HCT116 (cell line): ENCODE results near the gene ABHD4. TPM values are rescaled to one million over a fixed set of nuclear protein-coding genes. Genes with fewer than 3 reads are reported as not detected.

Experiments
- ATAC-seq: fragments of 200-7000 bp; cut with Tn5 transposase; 2 replicates; pipeline ENCODE4 v1.9.1; 2020; ENCODE audit warnings: mild to moderate bottlenecking, moderate library complexity
- BruUV-seq: library from RNA; stranded (reverse); fragments of 400-500 nt; replicated peaks from 2 replicates; lab custom pipeline; 2021; lab: Mats Ljungman, UMichigan
- CTCF ChIA-PET: fragments of 300-600 bp; sonication (Branson Sonifier 250); formaldehyde crosslinking; loops from one replicate; lab custom pipeline; 2021; ENCODE audit warnings: antibody characterized with exemption; lab: Charles Lee
- POLR2A ChIA-PET: fragments of 300-600, 350-600 bp; sonication (Branson Sonifier 250); formaldehyde crosslinking; loops from one replicate; lab custom pipeline; 2021; ENCODE audit warnings: antibody characterized with exemption; lab: Charles Lee
- RAD21 ChIA-PET, 2 experiments: fragments of 300-600 bp; sonication (Branson Sonifier 250); formaldehyde crosslinking; loops; one replicate each; lab custom pipeline; 2023; ENCODE audit warnings: low total read pairs in 2 of 2; ENCODE audit not compliant: uncharacterized antibody in 2 of 2, unreplicated experiment in 2 of 2, low non-redundant PET in 1 of 2; lab: Charles Lee
- DNase-seq: peaks from one replicate; pipeline ENCODE4 v3.0.0-alpha.2; 2010; ENCODE audit warnings: low read depth, low spot score
- H2AFZ ChIP-seq: fragments of 200-600 bp; shearing (Covaris generic), sonication (generic); 2 replicates; pipeline ENCODE4 v1.6.1; 2017; ENCODE audit warnings: low read depth, mixed run types, mixed read lengths, antibody characterized with exemption, low read length; ENCODE audit not compliant: poor library complexity, severe bottlenecking
- H3K27ac ChIP-seq: 2 replicates; pipeline ENCODE4 v1.5.1; 2012; ENCODE audit warnings: low read depth, low read length
- H3K27me3 ChIP-seq: fragments of 200-600 bp; sonication (generic); 2 replicates; pipeline ENCODE4 v1.6.1; 2016; ENCODE audit warnings: mixed run types, low read length, mixed read lengths; ENCODE audit not compliant: insufficient read depth
- H3K36me3 ChIP-seq, 2 experiments: fragments of 200-500 bp in 1 of 2; fragments of 200-600 bp in 1 of 2; sonication (Bioruptor generic) in 1 of 2; sonication (generic) in 1 of 2; 2 replicates each; pipeline versions ENCODE4 v1.5.1 to v1.6.1; 2014 to 2016; ENCODE audit warnings: low read length in 2 of 2, inconsistent platforms in 1 of 2, mixed read lengths in 1 of 2, mixed run types in 1 of 2; ENCODE audit not compliant: insufficient read depth in 2 of 2, control insufficient read depth in 1 of 2
- H3K4me1 ChIP-seq, 2 experiments: fragments of 200-600 bp in 1 of 2; sonication (generic) in 1 of 2; 2 replicates each; pipeline versions ENCODE4 v1.5.1 to v1.6.1; 2012 to 2017; ENCODE audit warnings: low read length in 2 of 2, inconsistent platforms in 1 of 2, mild to moderate bottlenecking in 1 of 2, mixed read lengths in 1 of 2, mixed run types in 1 of 2, moderate library complexity in 1 of 2; ENCODE audit not compliant: insufficient read depth in 2 of 2, control insufficient read depth in 1 of 2
- H3K4me2 ChIP-seq: fragments of 200-600 bp; sonication (generic); 2 replicates; pipeline ENCODE4 v1.6.1; 2017; ENCODE audit warnings: mixed run types, low read length, mixed read lengths
- H3K4me3 ChIP-seq, 2 experiments: fragments of 200-600 bp in 1 of 2; sonication (generic) in 1 of 2; replicated peaks in 1 of 2; 2 replicates each; pipeline ENCODE4 v1.5.1; 2011 to 2016; ENCODE audit warnings: low read length in 2 of 2, control low read depth in 1 of 2, low read depth in 1 of 2, mild to moderate bottlenecking in 1 of 2, mixed read lengths in 1 of 2, mixed run types in 1 of 2
- H3K79me2 ChIP-seq: fragments of 200-600 bp; sonication (generic); 2 replicates; pipeline ENCODE4 v1.6.1; 2017; ENCODE audit warnings: mild to moderate bottlenecking, mixed run types, low read length, moderate library complexity, mixed read lengths; ENCODE audit not compliant: insufficient read depth
- H3K9ac ChIP-seq: fragments of 200-600 bp; sonication (generic); 2 replicates; pipeline ENCODE4 v1.6.1; 2016; ENCODE audit warnings: low read length, mixed read lengths
- H3K9me2 ChIP-seq: fragments of 200-600 bp; sonication (generic), shearing (Covaris generic); 2 replicates; pipeline ENCODE4 v1.6.1; 2017; ENCODE audit warnings: mixed run types, mild to moderate bottlenecking, moderate library complexity; ENCODE audit not compliant: insufficient read depth
- H3K9me3 ChIP-seq, 2 experiments: fragments of 200-500 bp in 1 of 2; fragments of 200-600 bp in 1 of 2; sonication (Bioruptor generic) in 1 of 2; sonication (generic) in 1 of 2; 2 replicates each; pipeline ENCODE4 v1.6.1; 2014 to 2017; ENCODE audit warnings: low read length in 2 of 2, mixed read lengths in 2 of 2, inconsistent platforms in 1 of 2, low read depth in 1 of 2, mild to moderate bottlenecking in 1 of 2, mixed run types in 1 of 2, moderate library complexity in 1 of 2; ENCODE audit not compliant: control insufficient read depth in 1 of 2, insufficient read depth in 1 of 2
- H4K20me1 ChIP-seq: fragments of 200-600 bp; sonication (generic), shearing (Covaris generic); 2 replicates; pipeline ENCODE4 v1.6.1; 2017; ENCODE audit warnings: mixed run types, mild to moderate bottlenecking, moderate library complexity; ENCODE audit not compliant: insufficient read depth
- CBX3 ChIP-seq: IDR thresholded peaks from 2 replicates; pipeline ENCODE4 v1.6.1; 2012; ENCODE audit warnings: low read depth
- ELF1 ChIP-seq: IDR thresholded peaks from 2 replicates; pipeline ENCODE4 v1.6.1; 2012; ENCODE audit warnings: low read depth, borderline replicate concordance
- EZH2 ChIP-seq: fragments of 200-600 bp; sonication (generic); IDR thresholded peaks from 2 replicates; pipeline ENCODE4 v1.6.1; 2017; ENCODE audit warnings: antibody characterized with exemption, mixed run types
- JUND ChIP-seq: IDR thresholded peaks from 2 replicates; pipeline ENCODE4 v1.6.1; 2012
- SIN3A ChIP-seq: IDR thresholded peaks from 2 replicates; pipeline ENCODE4 v1.6.1; 2012; ENCODE audit warnings: low read depth
- SP1 ChIP-seq: IDR thresholded peaks from 2 replicates; pipeline ENCODE4 v1.6.1; 2012; ENCODE audit warnings: low read depth
- TCF7L2 ChIP-seq: IDR thresholded peaks from 2 replicates; pipeline ENCODE4 v1.7.0; 2011; ENCODE audit warnings: borderline replicate concordance, inconsistent platforms; ENCODE audit not compliant: insufficient read depth, insufficient read length; ENCODE audit errors: extremely low read depth
- YY1 ChIP-seq: IDR thresholded peaks from 2 replicates; pipeline ENCODE4 v1.6.1; 2011; ENCODE audit warnings: low read length, low read depth, moderate library complexity, mild to moderate bottlenecking; ENCODE audit not compliant: insufficient replicate concordance; ENCODE audit errors: extremely low read depth
- ZNF274 ChIP-seq: fragments of 200-500 bp; sonication (Bioruptor generic); IDR thresholded peaks from 2 replicates; pipeline ENCODE4 v1.6.1; 2014; ENCODE audit warnings: mild to moderate bottlenecking, low read depth, low read length, inconsistent platforms
- intact Hi-C: fragments of 100-400 bp; cut with micrococcal nuclease; formaldehyde crosslinking; loops from 2 replicates; pipeline ENCODE4 v1.10.0; 2022
- total RNA-seq: library from RNA; stranded (reverse); gene quantifications from one replicate; pipeline ENCODE4 v1.2.1, GENCODE V29; 2021; ENCODE audit not compliant: unreplicated experiment
- TF ChIP-seq, protein P1 (sequence below): IDR thresholded peaks from 2 replicates; pipeline ENCODE4 v1.6.1; 2012
- TF ChIP-seq, protein P2 (sequence below), 3 experiments: fragments of 200-600 bp in 1 of 3; sonication (generic) in 1 of 3; IDR thresholded peaks in 2 of 3; conservative IDR thresholded peaks in 1 of 3; 2 replicates each; pipeline ENCODE4 v1.5.1; 2012 to 2017; ENCODE audit warnings: low read depth in 2 of 3, low read length in 2 of 3, antibody characterized with exemption in 1 of 3, borderline replicate concordance in 1 of 3, control low read depth in 1 of 3, mild to moderate bottlenecking in 1 of 3, mixed read lengths in 1 of 3, mixed run types in 1 of 3, moderate library complexity in 1 of 3; ENCODE audit not compliant: insufficient read depth in 1 of 3

Gene ABHD4
- total RNA-seq, 1 experiment from 2014 or later, result 9.4 TPM

DNA sequence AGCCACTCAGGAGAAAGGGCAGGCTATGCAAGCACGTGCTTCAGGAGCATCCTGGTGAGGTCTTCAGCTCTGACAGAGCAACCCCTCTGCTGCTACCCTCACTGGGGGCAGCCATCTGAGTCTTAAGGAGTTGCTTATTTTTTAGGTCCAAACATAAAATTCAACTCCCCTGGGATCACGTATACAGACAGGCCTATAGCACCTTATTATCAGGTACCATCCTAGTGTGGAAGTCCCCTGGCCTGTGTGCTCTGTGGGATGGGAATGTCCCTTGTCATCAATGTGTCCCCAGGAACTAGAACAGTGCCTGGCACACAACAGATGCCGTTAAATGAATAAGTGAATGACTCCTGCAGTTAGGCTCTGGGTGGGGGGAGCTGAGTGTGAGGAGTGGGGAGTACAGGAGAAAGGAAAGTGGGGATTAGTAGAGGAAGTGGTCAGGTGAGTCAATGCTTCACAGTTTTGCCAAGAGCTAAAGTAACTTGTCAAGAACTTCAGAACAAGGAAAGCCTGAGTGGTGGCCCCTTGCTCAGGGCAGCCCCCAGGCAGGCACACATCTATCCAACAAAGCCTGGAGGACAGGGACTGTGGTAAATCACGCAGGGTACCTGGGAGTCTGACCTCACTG is 42.6 kb upstream of the ABHD4 start:
- no peak overlapping the region for H2AFZ ChIP-seq
- ChIA-PET CTCF (interaction anchor here (0.9 to 2.1 kb wide), 5 partner anchors 10 to 166 kb away, joined by 3 to 12 read pairs (median 4); no protein-coding TSS in a partner anchor), POLR2A (interaction anchor here (1.0 to 2.2 kb wide), 2 partner anchors 49 to 96 kb away, joined by 3 to 6 read pairs; no protein-coding TSS in a partner anchor), RAD21 (no interaction called here)
- no peak overlapping the region for H3K9ac ChIP-seq
- no TSS peak for BruUV-seq
- no peak overlapping the region for H3K4me3 ChIP-seq
- DNase-seq (no peak), ATAC-seq (no peak)
- H3K4me1 ChIP-seq, result peaks cover 5 to 24% of the 10 kb centered on the region in 2 experiments
- no peaks in the 10 kb centered on the region for H3K9me3 ChIP-seq
- no peaks in the 10 kb centered on the region for H3K36me3 ChIP-seq
- TF ChIP-seq SP1, result no peak
- no peak for TF ChIP-seq YY1
- TF ChIP-seq, protein P1, sequence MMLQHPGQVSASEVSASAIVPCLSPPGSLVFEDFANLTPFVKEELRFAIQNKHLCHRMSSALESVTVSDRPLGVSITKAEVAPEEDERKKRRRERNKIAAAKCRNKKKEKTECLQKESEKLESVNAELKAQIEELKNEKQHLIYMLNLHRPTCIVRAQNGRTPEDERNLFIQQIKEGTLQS, result no peak
- H3K9me2 ChIP-seq, result no peaks in the 10 kb centered on the region
- no peak overlapping the region for H3K4me2 ChIP-seq
- H3K27ac ChIP-seq, result no peak overlapping the region
- intact Hi-C loops, result loop anchor here (2.0 to 5.0 kb wide), 3 partner anchors 267 to 502 kb away; partner anchors contain the start of genes AJUBA and CDH24
- no peaks in the 10 kb centered on the region for H4K20me1 ChIP-seq
- H3K27me3 ChIP-seq, result no peaks in the 10 kb centered on the region
- H3K79me2 ChIP-seq, result no peaks in the 10 kb centered on the region

DNA sequence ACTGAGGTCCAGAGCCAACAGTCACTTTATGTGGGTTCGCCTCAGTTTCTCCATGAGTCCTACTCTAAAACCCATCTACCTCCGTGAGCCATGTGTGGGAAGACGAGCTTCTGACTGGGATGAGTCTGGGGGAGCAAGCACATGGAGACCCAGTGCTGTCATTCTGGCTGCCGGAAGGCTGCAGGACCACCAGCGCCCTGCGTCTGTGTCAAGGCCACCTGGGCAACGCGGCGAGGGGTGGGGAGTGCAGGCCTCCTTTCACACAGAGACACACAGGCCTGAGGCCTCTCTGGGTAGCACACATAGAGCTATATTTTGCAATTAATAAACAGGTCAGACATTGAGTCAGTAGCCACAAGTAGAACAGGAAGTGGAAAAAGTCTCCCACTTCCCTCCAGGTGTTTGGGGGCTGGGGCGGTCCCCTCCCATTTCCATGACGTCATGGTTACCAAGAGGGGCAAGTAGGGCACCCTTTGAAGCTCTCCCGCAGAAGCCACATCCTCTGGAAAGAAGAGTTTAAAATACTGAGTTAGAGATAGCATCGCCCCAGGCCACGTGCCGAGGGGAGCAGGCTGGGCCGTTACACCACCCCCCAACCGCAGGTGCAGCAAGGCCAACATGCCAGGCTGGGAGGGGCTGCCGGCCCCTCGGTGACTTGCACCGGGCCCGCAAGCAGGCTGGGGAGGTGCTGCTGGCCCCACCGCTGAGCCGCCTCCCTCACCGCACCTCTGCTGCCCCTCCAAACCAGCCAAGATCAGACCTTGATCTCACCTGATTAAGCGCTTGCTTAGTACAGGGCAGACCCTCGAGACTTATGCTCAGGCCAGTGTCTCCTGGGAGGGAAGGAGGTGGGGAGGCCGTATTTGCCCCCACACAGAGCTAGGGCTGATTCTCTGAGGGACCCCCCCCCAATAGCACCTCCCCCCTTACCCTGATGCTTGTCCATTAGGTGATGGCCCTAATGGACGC is 41.8 kb upstream of the ABHD4 start:
- CTCF ChIA-PET, result interaction anchor here (0.7 to 2.1 kb wide), 9 partner anchors 9 to 512 kb away, joined by 3 to 12 read pairs (median 3); partner anchors contain the start of gene LRP10
- 0 out of 4 replicates have a peak overlapping the region, but pooled peaks of 1 of the 2 experiments have one; percentile 23 for H3K4me3 ChIP-seq
- intact Hi-C loops, result loop anchor here (2.0 to 5.0 kb wide), 3 partner anchors 266 to 501 kb away; partner anchors contain the start of genes AJUBA and CDH24
- H4K20me1 ChIP-seq, result no peaks in the 10 kb centered on the region
- H2AFZ ChIP-seq, result peak overlapping the region; percentile 95
- H3K9me3 ChIP-seq, result no peaks in the 10 kb centered on the region
- no peak for DNase-seq
- ATAC-seq, result peak; percentile 16
- peak overlapping the region; percentile 70 for H3K4me2 ChIP-seq
- no peak overlapping the region for H3K27ac ChIP-seq
- BruUV-seq, result no TSS peak
- H3K9ac ChIP-seq, result peak overlapping the region; percentile 38; the same call in 1 of the 2 replicates
- RAD21 ChIA-PET, result interaction anchor here in 1 of 2 experiments (0.7 to 0.8 kb wide), 2 partner anchors 97 to 323 kb away, joined by 3 read pairs; no protein-coding TSS in a partner anchor
- no peaks in the 10 kb centered on the region for H3K36me3 ChIP-seq
- POLR2A ChIA-PET, result interaction anchor here (1.0 to 2.2 kb wide), 2 partner anchors 49 to 95 kb away, joined by 3 to 6 read pairs; no protein-coding TSS in a partner anchor
- no peaks in the 10 kb centered on the region for H3K79me2 ChIP-seq
- H3K4me1 ChIP-seq, result peaks cover 5 to 24% of the 10 kb centered on the region in 2 experiments
- H3K27me3 ChIP-seq, result no peaks in the 10 kb centered on the region
- no peaks in the 10 kb centered on the region for H3K9me2 ChIP-seq
- TF ChIP-seq EZH2 (no peak), ZNF274 (no peak), SP1 (no peak), ELF1 (no peak), YY1 (no peak), CBX3 (no peak), JUND (no peak), TCF7L2 (no peak), SIN3A (no peak)
- TF ChIP-seq, protein P1, result no peak
- TF ChIP-seq, protein P2, sequence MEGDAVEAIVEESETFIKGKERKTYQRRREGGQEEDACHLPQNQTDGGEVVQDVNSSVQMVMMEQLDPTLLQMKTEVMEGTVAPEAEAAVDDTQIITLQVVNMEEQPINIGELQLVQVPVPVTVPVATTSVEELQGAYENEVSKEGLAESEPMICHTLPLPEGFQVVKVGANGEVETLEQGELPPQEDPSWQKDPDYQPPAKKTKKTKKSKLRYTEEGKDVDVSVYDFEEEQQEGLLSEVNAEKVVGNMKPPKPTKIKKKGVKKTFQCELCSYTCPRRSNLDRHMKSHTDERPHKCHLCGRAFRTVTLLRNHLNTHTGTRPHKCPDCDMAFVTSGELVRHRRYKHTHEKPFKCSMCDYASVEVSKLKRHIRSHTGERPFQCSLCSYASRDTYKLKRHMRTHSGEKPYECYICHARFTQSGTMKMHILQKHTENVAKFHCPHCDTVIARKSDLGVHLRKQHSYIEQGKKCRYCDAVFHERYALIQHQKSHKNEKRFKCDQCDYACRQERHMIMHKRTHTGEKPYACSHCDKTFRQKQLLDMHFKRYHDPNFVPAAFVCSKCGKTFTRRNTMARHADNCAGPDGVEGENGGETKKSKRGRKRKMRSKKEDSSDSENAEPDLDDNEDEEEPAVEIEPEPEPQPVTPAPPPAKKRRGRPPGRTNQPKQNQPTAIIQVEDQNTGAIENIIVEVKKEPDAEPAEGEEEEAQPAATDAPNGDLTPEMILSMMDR (IDR thresholded peaks at IDR 0.05 in 2 of 3, conservative IDR thresholded peaks at IDR 0.05 in 1 of 3; ENCODE audit: borderline replicate concordance in 1 of 3, insufficient read depth in 1 of 3, low read depth in 2 of 3, low read length in 2 of 3), result no peak
